Skeletal muscle cell (primary cell): ENCODE measurements around the gene GREM1.

Source experiments
- DNase-seq: peaks from one replicate; pipeline ENCODE4 v3.0.0-alpha.2; 2010; ENCODE audit warnings: low read depth
- H3K4me3 ChIP-seq: 2 replicates; pipeline ENCODE4 v1.5.1; 2011; ENCODE audit warnings: low read depth, mild to moderate bottlenecking, control low read depth, low read length, moderate library complexity

The GREM1 gene

GRCh38 chr15:32692286-32692685 lies 25.5 kb upstream of the GREM1 start:
- DNase-seq: no peak
- H3K4me3 ChIP-seq: no peak overlapping the region

GRCh38 chr15:32694222-32694983 lies 23.4 kb upstream of the GREM1 start:
- no peak overlapping the region for H3K4me3 ChIP-seq
- DNase-seq: no peak

GRCh38 chr15:32698773-32699390 lies 18.9 kb upstream of the GREM1 start:
- no peak overlapping the region for H3K4me3 ChIP-seq
- no peak for DNase-seq

- DNase-seq: no peak
- no peak overlapping the region for H3K4me3 ChIP-seq
These were observed 17.2 kb upstream of the GREM1 start for GRCh38 chr15:32700501-32701150.

GRCh38 chr15:32701863-32702262 lies 15.9 kb upstream of the GREM1 start:
- DNase-seq: no peak
- no peak overlapping the region for H3K4me3 ChIP-seq

GRCh38 chr15:32704395-32704981 lies 13.3 kb upstream of the GREM1 start:
- DNase-seq: peak; percentile 67

GRCh38 chr15:32705446-32705845 lies 12.4 kb upstream of the GREM1 start:
- H3K4me3 ChIP-seq: no peak overlapping the region
- DNase-seq: no peak

More at GRCh38 chr15:32704395-32704981, 13.3 kb upstream of the GREM1 start:
- H3K4me3 ChIP-seq: no peak overlapping the region

GRCh38 chr15:32706704-32707103 lies 11.1 kb upstream of the GREM1 start:
- no peak overlapping the region for H3K4me3 ChIP-seq
- DNase-seq: no peak

GRCh38 chr15:32707436-32707835 lies 10.4 kb upstream of the GREM1 start:
- H3K4me3 ChIP-seq: no peak overlapping the region
- DNase-seq: no peak

GRCh38 chr15:32709295-32710033 lies 8.3 kb upstream of the GREM1 start:
- DNase-seq: no peak
- H3K4me3 ChIP-seq: no peak overlapping the region

GRCh38 chr15:32715276-32715675 lies 2.5 kb upstream of the GREM1 start:
- DNase-seq: no peak
- no peak overlapping the region for H3K4me3 ChIP-seq

- DNase-seq: no peak
- H3K4me3 ChIP-seq: no peak overlapping the region
These were observed 1.4 kb upstream of the GREM1 start for GRCh38 chr15:32716216-32716914.

- DNase-seq: no peak
- peak overlapping the region; percentile 80 for H3K4me3 ChIP-seq
These were observed 834 bp upstream of the GREM1 start for GRCh38 chr15:32716915-32717425.

GRCh38 chr15:32718227-32718820 lies 520 bp downstream of the GREM1 start:
- no peak for DNase-seq
- H3K4me3 ChIP-seq: peak overlapping the region; percentile 80

- DNase-seq: no peak
- H3K4me3 ChIP-seq: peak overlapping the region; percentile 80
These were observed 1.3 kb downstream of the GREM1 start for GRCh38 chr15:32718821-32719716.

GRCh38 chr15:32721596-32721995 lies 3.8 kb downstream of the GREM1 start:
- no peak for DNase-seq
- H3K4me3 ChIP-seq: no peak overlapping the region

- DNase-seq: no peak
- H3K4me3 ChIP-seq: no peak overlapping the region
These were observed 4.3 kb downstream of the GREM1 start for GRCh38 chr15:32722136-32722535.
